PC-3 (cell line): Measurements from ENCODE around the gene KCNE5.

Source experiments
- EZH2 ChIP-seq: fragments of 300-600 bp; sonication (generic); IDR thresholded peaks from one replicate; pipeline ENCODE4 v1.6.1; 2017; ENCODE audit warnings: antibody characterized with exemption, mild to moderate bottlenecking, low read length; ENCODE audit not compliant: unreplicated experiment
- TF ChIP-seq, protein P1 (sequence below): fragments of 300-600 bp; sonication (generic); conservative IDR thresholded peaks from 2 replicates; pipeline ENCODE4 v1.5.1; 2017; ENCODE audit warnings: antibody characterized with exemption, low read depth, mild to moderate bottlenecking, low read length

DNA sequence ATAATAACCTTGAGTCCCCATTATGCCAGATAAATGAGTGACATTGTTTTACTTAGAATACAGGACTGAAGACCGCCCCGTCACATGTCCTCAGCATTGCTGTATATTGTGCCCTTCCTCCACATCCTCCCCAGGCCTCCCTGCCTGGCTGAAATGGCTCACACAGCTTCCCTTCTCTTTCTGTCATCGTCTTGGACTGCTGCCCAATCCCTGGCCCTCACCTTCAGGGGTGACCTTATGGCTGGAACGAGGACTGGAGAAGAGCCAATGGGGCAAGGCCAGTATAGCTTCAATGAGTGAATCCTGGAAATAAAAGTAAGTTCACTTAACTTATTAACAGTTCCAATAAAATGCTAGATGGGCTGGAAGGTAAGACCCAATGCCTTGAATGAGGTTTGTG lies 2.7 kb downstream of the KCNE5 start:
- TF ChIP-seq, protein P1, sequence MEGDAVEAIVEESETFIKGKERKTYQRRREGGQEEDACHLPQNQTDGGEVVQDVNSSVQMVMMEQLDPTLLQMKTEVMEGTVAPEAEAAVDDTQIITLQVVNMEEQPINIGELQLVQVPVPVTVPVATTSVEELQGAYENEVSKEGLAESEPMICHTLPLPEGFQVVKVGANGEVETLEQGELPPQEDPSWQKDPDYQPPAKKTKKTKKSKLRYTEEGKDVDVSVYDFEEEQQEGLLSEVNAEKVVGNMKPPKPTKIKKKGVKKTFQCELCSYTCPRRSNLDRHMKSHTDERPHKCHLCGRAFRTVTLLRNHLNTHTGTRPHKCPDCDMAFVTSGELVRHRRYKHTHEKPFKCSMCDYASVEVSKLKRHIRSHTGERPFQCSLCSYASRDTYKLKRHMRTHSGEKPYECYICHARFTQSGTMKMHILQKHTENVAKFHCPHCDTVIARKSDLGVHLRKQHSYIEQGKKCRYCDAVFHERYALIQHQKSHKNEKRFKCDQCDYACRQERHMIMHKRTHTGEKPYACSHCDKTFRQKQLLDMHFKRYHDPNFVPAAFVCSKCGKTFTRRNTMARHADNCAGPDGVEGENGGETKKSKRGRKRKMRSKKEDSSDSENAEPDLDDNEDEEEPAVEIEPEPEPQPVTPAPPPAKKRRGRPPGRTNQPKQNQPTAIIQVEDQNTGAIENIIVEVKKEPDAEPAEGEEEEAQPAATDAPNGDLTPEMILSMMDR: no peak
- TF ChIP-seq EZH2: no peak
